HG03039 (cell line): ENCODE data around the gene JPT1.
"Not testable (repeated sequence)": the region's sequence is repeated elsewhere in the genome, so short reads cannot be mapped to it uniquely, and the experiment has no call there.

Experiments used
- ATAC-seq: cut with Tn5 transposase; IDR thresholded peaks from one replicate; pipeline ENCODE4 v1.9.1; 2021; ENCODE audit warnings: mild to moderate bottlenecking, moderate library complexity; ENCODE audit not compliant: unreplicated experiment

Gene JPT1

GRCh38 chr17:75154195-75155106 lies at the start of gene JPT1:
Gene JPT1, minus strand, starts transcription at chr17:75154512. Its CDS starts 115 bp downstream, at chr17:75154397.
- ATAC-seq, result peak; percentile 87

GRCh38 chr17:75199886-75200618 lies 45.7 kb upstream of the JPT1 start:
- no peak for ATAC-seq

- no peak for ATAC-seq
These were observed 40.6 kb upstream of the JPT1 start for GRCh38 chr17:75194879-75195278.

GRCh38 chr17:75191584-75191983 lies 37.3 kb upstream of the JPT1 start:
- no peak for ATAC-seq

- no peak for ATAC-seq
These were observed 34.3 kb upstream of the JPT1 start for GRCh38 chr17:75188614-75189013.

- no peak for ATAC-seq
These were observed 29.9 kb upstream of the JPT1 start for GRCh38 chr17:75183999-75184884.

GRCh38 chr17:75182569-75183436 lies 28.5 kb upstream of the JPT1 start, which contains the start of gene SUMO2:
Gene SUMO2, minus strand, starts transcription at chr17:75182959. Its CDS starts 125 bp downstream, at chr17:75182834.
- ATAC-seq, result peak; percentile 63

GRCh38 chr17:75182319-75182568 lies 27.9 kb upstream of the JPT1 start:
- peak; percentile 22 for ATAC-seq

GRCh38 chr17:75181608-75182318 lies 27.5 kb upstream of the JPT1 start:
- no peak for ATAC-seq

GRCh38 chr17:75181110-75181509 lies 26.8 kb upstream of the JPT1 start:
- ATAC-seq, result no peak

GRCh38 chr17:75178453-75178852 lies 24.1 kb upstream of the JPT1 start:
- ATAC-seq, result no peak

GRCh38 chr17:75176625-75177024 lies 22.3 kb upstream of the JPT1 start:
- no peak for ATAC-seq

GRCh38 chr17:75174996-75175395 lies 20.7 kb upstream of the JPT1 start:
- ATAC-seq, result no peak

- ATAC-seq, result no peak
These were observed 19.2 kb upstream of the JPT1 start for GRCh38 chr17:75173526-75173925.

GRCh38 chr17:75168998-75169397 lies 14.7 kb upstream of the JPT1 start:
- ATAC-seq, result no peak

- not testable (repeated sequence) for ATAC-seq
These were observed 10.3 kb upstream of the JPT1 start for GRCh38 chr17:75164606-75165005.

GRCh38 chr17:75163074-75163473 lies 8.8 kb upstream of the JPT1 start:
- no peak for ATAC-seq

- ATAC-seq, result no peak
These were observed 5.9 kb upstream of the JPT1 start for GRCh38 chr17:75160211-75160610.

GRCh38 chr17:75159196-75160031 lies 5.1 kb upstream of the JPT1 start:
- ATAC-seq, result no peak
